IPS DF 6.9 (cell line): ENCODE measurements around the gene DDX41.
"Not testable (repeated sequence)": the region's sequence is repeated elsewhere in the genome, so short reads cannot be mapped to it uniquely, and the experiment has no call there.

Experiments used
- DNase-seq: peaks from one replicate; pipeline ENCODE4 v3.0.0-alpha.2; 2013; ENCODE audit warnings: low read depth, low spot score
- H3K27ac ChIP-seq: one replicate; pipeline ENCODE4 v1.5.1; 2013; ENCODE audit warnings: low read length, control low read depth
- H3K27me3 ChIP-seq: 2 replicates; pipeline ENCODE4 v1.6.1; 2013; ENCODE audit warnings: mild to moderate bottlenecking, low read length; ENCODE audit not compliant: control insufficient read depth, insufficient read depth
- H3K36me3 ChIP-seq: 2 replicates; pipeline ENCODE4 v1.6.1; 2013; ENCODE audit warnings: low read length; ENCODE audit not compliant: control insufficient read depth, insufficient read depth
- H3K4me1 ChIP-seq: 2 replicates; pipeline ENCODE4 v1.6.1; 2013; ENCODE audit warnings: low read length; ENCODE audit not compliant: control insufficient read depth, insufficient read depth
- H3K4me3 ChIP-seq: 2 replicates; pipeline ENCODE4 v1.5.1; 2013; ENCODE audit warnings: mild to moderate bottlenecking, low read length
- H3K9me3 ChIP-seq: 2 replicates; pipeline ENCODE4 v1.6.1; 2013; ENCODE audit warnings: low read length, inconsistent platforms; ENCODE audit not compliant: control insufficient read depth, insufficient read depth
- WGBS: extraction: QIAGEN DNeasy Blood & Tissue Kit; methylation state at CpG from one replicate; pipeline ENCODE4 v1.1.7; 2013; ENCODE audit warnings: mixed read lengths, missing lambda C conversion rate; ENCODE audit not compliant: insufficient read length, insufficient coverage; 5-methylcytosine and 5-hydroxymethylcytosine counted together

The DDX41 gene

GRCh38 chr5:177516601-177517568 is at the start of gene DDX41:
TSS of gene DDX41 (minus strand) at chr5:177516961. CDS start at chr5:177516945, 16 bp downstream.
- peaks cover 52% of the 10 kb centered on the region for H3K36me3 ChIP-seq
- no peak within 1 kb of the TSS for H3K27ac ChIP-seq
- DNase-seq = peak; percentile 94
- no peaks in the 10 kb centered on the region for H3K27me3 ChIP-seq
- no CpG with 5 or more reads among the region's 96 CpGs for WGBS
- no peaks in the 10 kb centered on the region for H3K9me3 ChIP-seq
- H3K4me3 ChIP-seq = peak within 1 kb of the TSS; percentile 87
- no peaks in the 10 kb centered on the region for H3K4me1 ChIP-seq

- no peaks in the 10 kb centered on the region for H3K4me1 ChIP-seq
- H3K4me3 ChIP-seq = no peak overlapping the region
- H3K27me3 ChIP-seq = no peaks in the 10 kb centered on the region
- WGBS = no CpG with 5 or more reads among the region's 8 CpGs
- H3K9me3 ChIP-seq = 0 out of 2 replicates have a peak, but pooled peaks cover 2% of the 10 kb centered on the region
- H3K27ac ChIP-seq = no peak overlapping the region
- DNase-seq = no peak
- H3K36me3 ChIP-seq = no peaks in the 10 kb centered on the region
Measured at GRCh38 chr5:177565046-177565445, 48.3 kb upstream of the DDX41 start.

DNA sequence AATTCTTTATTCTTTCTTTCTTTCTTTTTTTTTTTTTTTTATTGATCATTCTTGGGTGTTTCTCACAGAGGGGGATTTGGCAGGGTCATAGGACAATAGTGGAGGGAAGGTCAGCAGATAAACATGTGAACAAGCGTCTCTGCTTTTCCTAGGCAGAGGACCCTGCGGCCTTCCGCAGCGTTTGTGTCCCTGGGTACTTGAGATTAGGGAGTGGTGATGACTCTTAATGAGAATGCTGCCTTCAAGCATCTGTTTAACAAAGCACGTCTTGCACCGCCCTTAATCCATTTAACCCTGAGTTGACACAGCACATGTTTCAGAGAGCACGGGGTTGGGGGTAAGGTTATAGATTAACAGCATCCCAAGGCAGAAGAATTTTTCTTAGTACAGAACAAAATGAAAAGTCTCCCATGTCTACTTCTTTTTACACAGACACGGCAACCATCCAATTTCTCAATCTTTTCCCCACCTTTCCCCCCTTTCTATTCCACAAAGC is 42.7 kb upstream of the DDX41 start:
- H3K27me3 ChIP-seq, H3K36me3 ChIP-seq, H3K27ac ChIP-seq, H3K4me3 ChIP-seq, H3K4me1 ChIP-seq, DNase-seq, H3K9me3 ChIP-seq: not testable (repeated sequence)
- no CpG with 5 or more reads among the region's 8 CpGs for WGBS

DNA sequence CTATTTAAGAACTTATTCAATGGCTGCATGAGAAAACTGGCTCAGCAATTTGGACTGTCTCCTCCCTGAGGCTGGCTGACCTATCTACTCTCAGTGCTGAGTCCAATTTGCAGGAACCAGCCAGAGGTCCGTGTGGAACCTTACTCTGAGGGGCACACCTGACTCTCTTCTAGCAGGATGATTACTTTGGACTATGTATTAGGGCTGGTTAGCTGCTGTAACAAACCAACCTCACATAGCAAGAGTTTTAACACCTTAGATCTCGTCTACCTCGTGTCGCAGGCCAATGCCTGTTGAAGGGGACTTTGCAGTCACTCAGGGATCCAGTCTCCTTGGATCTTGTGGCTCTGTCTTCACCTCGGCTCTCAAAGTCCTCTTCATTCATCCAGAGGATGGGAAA is 41.0 kb upstream of the DDX41 start:
- Histone ChIP-seq H3K4me1 (peaks cover 2% of the 10 kb centered on the region; the same call in 1 of the 2 replicates), H3K27ac (no peak overlapping the region), H3K36me3 (no peaks in the 10 kb centered on the region), H3K9me3 (0 out of 2 replicates have a peak, but pooled peaks cover 2% of the 10 kb centered on the region), H3K4me3 (no peak overlapping the region), H3K27me3 (no peaks in the 10 kb centered on the region)
- no peak for DNase-seq
- no CpG with 5 or more reads among the region's 5 CpGs for WGBS

- Histone ChIP-seq H3K27me3 (no peaks in the 10 kb centered on the region), H3K36me3 (no peaks in the 10 kb centered on the region), H3K9me3 (0 out of 2 replicates have a peak, but pooled peaks cover under 1% of the 10 kb centered on the region), H3K27ac (no peak overlapping the region), H3K4me3 (no peak overlapping the region), H3K4me1 (peaks cover 2% of the 10 kb centered on the region; the same call in 1 of the 2 replicates)
- no CpG with 5 or more reads among the region's 4 CpGs for WGBS
- no peak for DNase-seq
Measured at GRCh38 chr5:177557041-177557647, 40.4 kb upstream of the DDX41 start.

DNA sequence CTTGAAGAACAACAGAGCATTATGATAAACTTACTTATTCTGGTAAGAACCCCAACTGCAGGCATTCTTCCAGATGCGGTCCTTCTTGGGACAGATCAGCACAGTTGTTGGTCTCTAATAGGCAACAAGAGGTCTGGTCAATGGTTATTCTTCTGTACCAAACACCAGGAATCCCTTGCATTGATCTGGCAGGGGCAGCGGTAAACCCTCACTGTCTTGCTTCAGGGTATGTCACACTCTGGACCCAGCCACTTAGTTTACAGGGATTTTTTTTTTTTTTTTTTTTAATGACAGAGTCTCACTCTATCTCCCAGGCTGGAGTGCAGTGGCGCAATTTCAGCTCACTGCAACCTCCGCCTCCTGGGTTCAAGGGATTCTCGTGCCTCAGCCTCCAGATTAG is 38.9 kb upstream of the DDX41 start:
- no peak for DNase-seq
- H3K36me3 ChIP-seq = no peaks in the 10 kb centered on the region
- no CpG with 5 or more reads among the region's 5 CpGs for WGBS
- H3K9me3 ChIP-seq = no peaks in the 10 kb centered on the region
- H3K4me1 ChIP-seq = peaks cover 2% of the 10 kb centered on the region; the same call in 1 of the 2 replicates
- no peaks in the 10 kb centered on the region for H3K27me3 ChIP-seq
- no peak overlapping the region for H3K27ac ChIP-seq
- H3K4me3 ChIP-seq = no peak overlapping the region

DNA sequence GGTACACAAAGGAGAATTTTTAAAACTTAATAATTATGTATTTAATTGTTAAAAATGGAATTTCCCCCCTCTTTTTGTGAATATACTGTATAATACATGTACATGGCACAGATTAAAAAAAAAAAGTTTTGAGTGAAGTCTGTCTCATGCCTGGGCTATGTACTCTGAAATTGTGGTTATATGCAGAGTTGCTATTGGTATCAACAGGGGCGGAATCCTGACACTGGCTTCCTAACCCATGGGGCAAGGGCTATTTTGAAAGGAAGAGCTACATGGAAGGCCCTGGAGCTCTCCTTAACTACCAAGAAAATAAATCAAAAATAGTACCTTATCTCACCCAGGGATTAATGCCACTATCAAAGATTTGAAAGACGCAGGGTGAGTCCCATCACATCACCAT is 38.5 kb upstream of the DDX41 start:
- H3K27ac ChIP-seq = no peak overlapping the region
- no peak for DNase-seq
- no CpG with 5 or more reads among the region's 2 CpGs for WGBS
- H3K9me3 ChIP-seq = no peaks in the 10 kb centered on the region
- peaks cover 2% of the 10 kb centered on the region; the same call in 1 of the 2 replicates for H3K4me1 ChIP-seq
- H3K36me3 ChIP-seq = no peaks in the 10 kb centered on the region
- H3K4me3 ChIP-seq = no peak overlapping the region
- no peaks in the 10 kb centered on the region for H3K27me3 ChIP-seq

GRCh38 chr5:177554474-177555111 is 37.8 kb upstream of the DDX41 start, which contains the start of gene FAM193B:
TSS of gene FAM193B (minus strand) at chr5:177554563. CDS start at chr5:177554458, 105 bp downstream.
- no peaks in the 10 kb centered on the region for H3K27me3 ChIP-seq
- no peaks in the 10 kb centered on the region for H3K9me3 ChIP-seq
- peaks cover 2% of the 10 kb centered on the region; the same call in 1 of the 2 replicates for H3K4me1 ChIP-seq
- H3K4me3 ChIP-seq = peak within 1 kb of the TSS; percentile 99
- WGBS = no CpG with 5 or more reads among the region's 49 CpGs
- H3K27ac ChIP-seq = no peak within 1 kb of the TSS
- peak; percentile 84 for DNase-seq
- H3K36me3 ChIP-seq = no peaks in the 10 kb centered on the region; the same call in 1 of the 2 replicates

DNA sequence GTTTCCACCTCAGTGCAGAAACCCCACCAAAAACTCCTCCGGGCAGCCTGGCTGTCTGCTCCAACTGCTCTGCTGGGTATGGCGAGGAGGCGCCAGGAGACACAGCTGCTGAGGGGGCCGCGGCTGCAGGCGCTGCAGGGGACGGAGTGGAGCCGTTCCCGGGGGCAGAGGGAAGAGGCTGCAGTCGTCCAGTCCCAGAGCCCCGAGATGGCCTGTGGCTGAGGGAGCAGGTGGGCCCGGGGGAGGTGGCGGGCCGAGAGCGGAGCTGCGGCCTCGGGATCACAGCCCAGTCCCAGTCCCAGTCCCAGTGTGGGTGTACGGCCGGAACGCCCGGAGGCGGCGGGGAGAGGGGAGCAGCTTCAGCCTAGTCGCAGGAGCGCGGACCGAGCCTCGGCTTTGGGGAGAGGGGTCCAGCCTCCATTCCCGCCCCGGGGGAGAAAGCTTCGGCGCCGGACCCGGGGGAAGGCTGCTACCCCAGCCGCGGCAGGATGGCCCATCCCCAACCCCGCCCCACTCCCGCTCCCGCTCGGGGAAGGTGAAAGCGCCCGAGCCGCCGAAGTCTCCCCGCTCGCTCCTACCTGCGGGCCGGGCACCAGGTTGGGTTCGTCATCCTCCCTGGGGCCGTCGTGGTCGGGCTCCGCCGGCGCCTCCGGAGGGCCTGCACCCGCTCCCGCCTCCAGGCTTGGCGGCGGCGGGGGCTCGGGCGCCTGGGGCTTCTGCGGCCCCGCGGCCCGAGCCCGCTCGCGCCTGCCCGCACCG is 37.1 kb upstream of the DDX41 start:
- no peak for DNase-seq
- H3K27me3 ChIP-seq = no peaks in the 10 kb centered on the region
- peak overlapping the region; percentile 99 for H3K4me3 ChIP-seq
- no CpG with 5 or more reads among the region's 72 CpGs for WGBS
- H3K4me1 ChIP-seq = peaks cover 2% of the 10 kb centered on the region; the same call in 1 of the 2 replicates
- H3K9me3 ChIP-seq = no peaks in the 10 kb centered on the region
- no peak overlapping the region for H3K27ac ChIP-seq
- H3K36me3 ChIP-seq = no peaks in the 10 kb centered on the region; the same call in 1 of the 2 replicates
